ENCODE results near the gene RPUSD2. TPM values are rescaled to one million over a fixed set of nuclear protein-coding genes. Genes with fewer than 3 reads are reported as not detected.

Gene RPUSD2
- polyA plus RNA-seq, 1 experiment, result 5.9 TPM

- Histone ChIP-seq H3K27me3 (ENCODE audit: control insufficient read depth, insufficient read depth, low read length) (no peaks in the 10 kb centered on the region), H3K27ac (ENCODE audit: low read depth, low read length) (no peak overlapping the region), H3K4me3 (ENCODE audit: low read depth, low read length) (peak overlapping the region; percentile 84), H3K9me3 (ENCODE audit: control insufficient read depth, insufficient read depth, low read length) (no peaks in the 10 kb centered on the region)
- DNase-seq (ENCODE audit: low read depth, low spot score), result no peak
- ChIA-PET CTCF (interaction anchor here (0.6 kb wide), 1 partner anchor 362 kb away, joined by 3 read pairs; no protein-coding TSS in a partner anchor), POLR2A (interaction anchor here (1.5 kb wide), 1 partner anchor 99 kb away, joined by 3 read pairs; the partner anchor contains the start of gene RAD51)
- no peak for TF ChIP-seq CTCF (IDR thresholded peaks at IDR 0.05; ENCODE audit: low read depth, low read length)
Measured at GRCh38 chr15:40595219-40595618, 26.1 kb downstream of the RPUSD2 start.

GRCh38 chr15:40595773-40596172 lies 26.7 kb downstream of the RPUSD2 start:
- no peak for DNase-seq (ENCODE audit: low read depth, low spot score)
- Histone ChIP-seq H3K9me3 (ENCODE audit: control insufficient read depth, insufficient read depth, low read length) (no peaks in the 10 kb centered on the region), H3K27me3 (ENCODE audit: control insufficient read depth, insufficient read depth, low read length) (no peaks in the 10 kb centered on the region), H3K4me3 (ENCODE audit: low read depth, low read length) (peak overlapping the region; percentile 84; the same call in 1 of the 2 replicates), H3K27ac (ENCODE audit: low read depth, low read length) (no peak overlapping the region)
- CTCF ChIA-PET, result no interaction called here
- POLR2A ChIA-PET, result interaction anchor here (1.5 kb wide), 1 partner anchor 99 kb away, joined by 3 read pairs; the partner anchor contains the start of gene RAD51
- TF ChIP-seq CTCF (IDR thresholded peaks at IDR 0.05; ENCODE audit: low read depth, low read length), result no peak

- no peak for TF ChIP-seq CTCF (IDR thresholded peaks at IDR 0.05; ENCODE audit: low read depth, low read length)
- CTCF ChIA-PET, result no interaction called here
- H3K27ac ChIP-seq (ENCODE audit: low read depth, low read length), result no peak overlapping the region
- POLR2A ChIA-PET, result no interaction called here
- H3K4me3 ChIP-seq (ENCODE audit: low read depth, low read length), result no peak overlapping the region
- no peak for DNase-seq (ENCODE audit: low read depth, low spot score)
- H3K27me3 ChIP-seq (ENCODE audit: control insufficient read depth, insufficient read depth, low read length), result no peaks in the 10 kb centered on the region
- H3K9me3 ChIP-seq (ENCODE audit: control insufficient read depth, insufficient read depth, low read length), result no peaks in the 10 kb centered on the region
Measured at GRCh38 chr15:40597024-40597423, 27.9 kb downstream of the RPUSD2 start.

- Histone ChIP-seq H3K9me3 (ENCODE audit: control insufficient read depth, insufficient read depth, low read length) (no peaks in the 10 kb centered on the region), H3K27me3 (ENCODE audit: control insufficient read depth, insufficient read depth, low read length) (no peaks in the 10 kb centered on the region), H3K27ac (ENCODE audit: low read depth, low read length) (no peak overlapping the region), H3K4me3 (ENCODE audit: low read depth, low read length) (no peak overlapping the region)
- ChIA-PET POLR2A (interaction anchor here (0.7 kb wide), 1 partner anchor 33 kb away, joined by 3 read pairs; no protein-coding TSS in a partner anchor), CTCF (interaction anchor here (0.8 to 1.8 kb wide), 2 partner anchors 9 to 297 kb away, joined by 3 to 20 read pairs; no protein-coding TSS in a partner anchor)
- TF ChIP-seq CTCF (IDR thresholded peaks at IDR 0.05; ENCODE audit: low read depth, low read length), result no peak
- DNase-seq (ENCODE audit: low read depth, low spot score), result no peak
Measured at GRCh38 chr15:40598126-40598525, 29.0 kb downstream of the RPUSD2 start.

GRCh38 chr15:40598672-40599071 lies 29.6 kb downstream of the RPUSD2 start:
- POLR2A ChIA-PET, result interaction anchor here (0.7 kb wide), 1 partner anchor 33 kb away, joined by 3 read pairs; no protein-coding TSS in a partner anchor
- Histone ChIP-seq H3K4me3 (ENCODE audit: low read depth, low read length) (no peak overlapping the region), H3K9me3 (ENCODE audit: control insufficient read depth, insufficient read depth, low read length) (no peaks in the 10 kb centered on the region), H3K27me3 (ENCODE audit: control insufficient read depth, insufficient read depth, low read length) (no peaks in the 10 kb centered on the region), H3K27ac (ENCODE audit: low read depth, low read length) (no peak overlapping the region)
- CTCF ChIA-PET, result interaction anchor here (0.8 to 1.8 kb wide), 2 partner anchors 9 to 297 kb away, joined by 3 to 20 read pairs; no protein-coding TSS in a partner anchor
- TF ChIP-seq CTCF (IDR thresholded peaks at IDR 0.05; ENCODE audit: low read depth, low read length), result no peak
- DNase-seq (ENCODE audit: low read depth, low spot score), result no peak
